Activated CD4-positive, alpha-beta T cell treated with anti-CD3 and anti-CD28 coated beads, Interleukin-2, amount 50 U/mL, for 16 hours (primary cell): ENCODE data around the gene MFSD2A.
A peak's percentile ranks its signal among the peaks of the same experiment; 100 is the strongest.
"Not testable (repeated sequence)": the region's sequence is repeated elsewhere in the genome, so short reads cannot be mapped to it uniquely, and the experiment has no call there.

Experiments used
- DNase-seq: peaks from one replicate; pipeline ENCODE4 v3.0.0-alpha.2; 2020

Gene MFSD2A

DNA sequence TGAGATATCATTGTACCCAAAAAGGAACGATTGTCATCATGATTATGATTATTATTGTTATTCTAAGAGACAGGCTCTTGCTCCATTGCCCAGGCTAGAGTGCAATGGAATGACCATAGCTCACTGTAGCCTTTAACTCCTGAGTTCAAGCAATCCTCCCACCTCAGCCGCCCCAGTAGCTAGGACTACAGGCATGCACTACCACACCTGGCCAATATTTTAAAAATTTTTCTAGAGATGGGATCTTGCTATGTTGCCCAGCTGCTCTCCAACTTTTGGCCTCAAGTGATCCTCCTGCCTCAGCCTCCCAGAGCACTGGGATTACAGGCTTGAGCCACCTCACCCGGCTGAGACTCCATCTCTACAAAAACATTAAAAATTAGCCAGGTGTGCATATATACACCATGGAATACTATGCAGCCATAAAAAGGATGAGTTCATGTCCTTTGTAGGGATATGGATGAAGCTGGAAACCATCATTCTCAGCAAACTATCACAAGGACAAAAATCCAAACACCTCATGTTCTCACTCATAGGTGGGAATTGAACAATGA is 52.6 kb downstream of the MFSD2A start:
- not testable (repeated sequence) for DNase-seq

DNA sequence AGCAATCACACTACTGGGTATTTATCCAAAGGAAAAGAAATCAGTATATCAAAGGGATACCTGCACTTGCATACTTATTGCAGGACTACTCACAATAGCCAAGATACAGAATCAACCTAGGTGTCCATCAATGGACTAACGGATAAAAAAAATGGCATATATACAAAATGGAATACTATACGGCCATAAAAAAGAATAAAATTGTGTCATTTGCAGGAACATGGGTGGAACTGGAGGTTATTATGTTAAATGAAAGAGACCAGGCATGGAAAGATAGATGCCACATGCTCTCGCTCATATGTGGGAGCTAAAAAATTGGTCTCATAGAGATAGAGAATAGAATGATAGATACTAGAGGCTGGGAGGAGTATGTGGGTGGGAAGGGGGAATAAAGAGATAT is 56.3 kb downstream of the MFSD2A start:
- no peak for DNase-seq

DNA sequence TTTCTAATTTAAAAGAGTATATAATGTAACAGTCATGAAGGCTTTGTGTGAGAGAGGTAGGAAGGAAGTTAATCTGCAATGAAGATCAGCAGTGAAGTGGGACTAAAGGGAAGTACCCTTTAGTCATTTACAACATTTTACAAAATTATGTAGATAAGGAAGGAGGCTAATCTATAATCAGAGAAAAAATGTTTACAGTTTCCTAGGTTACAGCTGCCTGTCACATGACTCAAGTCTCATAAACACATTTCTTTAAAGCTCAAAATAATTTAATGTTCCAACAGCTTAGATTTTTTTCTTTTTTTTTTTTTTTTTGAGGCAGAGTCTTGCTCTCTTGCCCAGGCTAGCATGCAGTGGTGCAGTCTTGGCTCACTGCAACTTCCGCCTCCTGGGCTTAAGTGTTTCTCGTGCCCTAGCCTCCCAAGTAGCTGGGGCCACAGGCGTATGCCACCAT is 59.3 kb downstream of the MFSD2A start:
- DNase-seq: peak; percentile 24

DNA sequence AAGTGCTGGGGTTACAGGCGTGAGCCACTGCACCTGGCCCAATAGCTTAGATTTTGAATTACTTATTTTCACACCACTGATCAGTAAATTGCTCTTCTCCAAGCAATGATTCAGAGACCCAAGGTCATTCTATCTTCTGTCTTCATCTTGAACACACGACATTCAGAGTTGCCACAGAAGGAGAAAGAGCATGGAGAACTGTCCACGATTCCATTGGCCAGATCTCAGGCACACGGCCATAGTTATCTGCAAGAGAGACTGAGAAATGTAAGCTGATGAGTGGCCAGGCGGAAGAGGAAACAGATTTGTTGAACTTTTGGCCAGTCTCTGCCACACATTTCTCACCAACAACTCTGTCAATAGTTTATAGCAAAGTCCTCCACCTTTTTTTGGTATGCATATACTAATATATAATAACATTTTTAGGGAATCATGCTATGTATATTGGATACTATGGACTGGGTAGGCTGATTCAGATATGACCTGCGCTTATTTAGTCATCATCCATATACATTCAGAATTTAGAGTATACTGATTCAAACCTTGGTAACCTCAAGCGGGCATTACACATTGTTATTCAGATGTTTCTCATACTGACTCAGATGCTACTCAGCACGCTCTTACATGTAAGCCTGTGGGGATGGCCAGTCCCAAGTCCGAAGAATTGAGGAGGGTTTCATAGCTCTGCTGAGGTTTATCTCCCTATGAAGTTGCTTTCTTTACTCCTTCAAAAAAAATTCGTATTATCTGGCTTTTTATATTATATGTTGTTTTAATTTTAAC is 60.1 kb downstream of the MFSD2A start:
- peak; percentile 70 for DNase-seq

DNA sequence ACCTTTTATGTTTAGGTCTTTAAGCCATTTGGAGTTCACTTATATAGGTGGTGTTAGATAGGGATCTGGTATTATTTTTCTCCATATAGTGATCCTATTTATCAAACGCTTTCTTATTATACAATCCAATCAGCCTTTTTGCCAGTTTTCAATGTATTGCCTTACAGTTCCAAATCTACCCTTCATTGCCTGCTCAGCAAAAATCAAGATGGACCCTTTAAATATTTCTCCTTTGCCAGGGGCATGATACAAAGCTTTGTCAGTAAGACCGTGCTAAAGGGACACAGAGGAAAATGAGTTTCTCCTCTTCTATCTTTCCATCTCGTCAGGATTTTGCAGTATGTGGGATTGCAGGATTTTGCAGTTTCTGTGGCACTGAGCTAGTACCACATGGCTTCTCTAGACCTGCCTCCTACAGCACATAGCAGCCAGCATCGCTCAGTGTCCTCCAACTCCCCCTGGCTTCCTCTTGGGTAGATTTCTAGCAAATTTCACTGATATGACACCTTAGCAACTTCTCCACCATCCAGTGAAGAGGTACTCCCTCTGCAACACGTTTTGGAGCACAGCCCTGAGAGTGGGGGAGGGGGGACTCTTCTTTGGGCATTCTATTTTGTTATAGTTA is 63.1 kb downstream of the MFSD2A start:
- no peak for DNase-seq
